ENCODE measurements around the gene TUBB4B.

Gene TUBB4B

GRCh38 chr9:137247135-137247915, 6.2 kb downstream of the TUBB4B start:
- H4K8ac ChIP-seq (ENCODE audit: low read depth, low read length): no peak overlapping the region
- no peaks in the 10 kb centered on the region for H3K27me3 ChIP-seq (ENCODE audit: insufficient read depth, low read length)
- no peak overlapping the region for H3K4me3 ChIP-seq (ENCODE audit: low read depth, low read length)
- H4K12ac ChIP-seq (ENCODE audit: low read depth, low read length): no peak overlapping the region
- no CpG with 5 or more reads among the region's 20 CpGs for WGBS (ENCODE audit: extremely low coverage, insufficient coverage, insufficient read length)
- no peak overlapping the region for H3K27ac ChIP-seq (ENCODE audit: low read depth, low read length)
- H2BK5ac ChIP-seq (ENCODE audit: low read depth, low read length, poor library complexity): no peak overlapping the region
- peaks cover 8 to 15% of the 10 kb centered on the region in 2 experiments for H3K4me1 ChIP-seq (ENCODE audit: control insufficient read depth in 1 of 2, insufficient read depth in 2 of 2, low read length in 2 of 2)
- H4K91ac ChIP-seq (ENCODE audit: low read depth, low read length): no peak overlapping the region
- no peaks in the 10 kb centered on the region for H3K79me1 ChIP-seq (ENCODE audit: low read length)
- no peak overlapping the region for H2BK12ac ChIP-seq (ENCODE audit: low read length)
- H2AFZ ChIP-seq (ENCODE audit: insufficient read depth, low read length, poor library complexity): no peak overlapping the region
- H2AK5ac ChIP-seq (ENCODE audit: low read length): no peak overlapping the region
- H3K18ac ChIP-seq (ENCODE audit: low read length): no peak overlapping the region
- H3K9me3 ChIP-seq (ENCODE audit: insufficient read depth, low read depth, low read length): peaks cover 4% of the 10 kb centered on the region
- H3K23ac ChIP-seq (ENCODE audit: low read length): no peak overlapping the region
- H3K14ac ChIP-seq (ENCODE audit: low read length): no peak overlapping the region
- H2BK120ac ChIP-seq (ENCODE audit: insufficient read depth, low read length, poor library complexity): no peak overlapping the region
- H3K36me3 ChIP-seq (ENCODE audit: control insufficient read depth in 1 of 2, insufficient read depth in 2 of 2, low read length in 2 of 2): peaks cover 17 to 18% of the 10 kb centered on the region in 2 experiments
- no peak overlapping the region for H3K9ac ChIP-seq (ENCODE audit: low read length)
- H3K4me2 ChIP-seq (ENCODE audit: low read length): no peak overlapping the region
- H3K4ac ChIP-seq (ENCODE audit: low read depth, low read length): no peak overlapping the region
- DNase-seq: no peak
- H3K79me2 ChIP-seq (ENCODE audit: control insufficient read depth, insufficient read depth, low read length, poor library complexity): no peaks in the 10 kb centered on the region

GRCh38 chr9:137247916-137248175, 6.8 kb downstream of the TUBB4B start:
- Histone ChIP-seq H3K23ac (ENCODE audit: low read length) (no peak overlapping the region), H4K12ac (ENCODE audit: low read depth, low read length) (no peak overlapping the region), H4K8ac (ENCODE audit: low read depth, low read length) (no peak overlapping the region), H3K4me2 (ENCODE audit: low read length) (no peak overlapping the region), H3K4me1 (ENCODE audit: control insufficient read depth in 1 of 2, insufficient read depth in 2 of 2, low read length in 2 of 2) (peaks cover 3 to 10% of the 10 kb centered on the region in 2 experiments), H2BK12ac (ENCODE audit: low read length) (no peak overlapping the region), H2AK5ac (ENCODE audit: low read length) (no peak overlapping the region), H3K4me3 (ENCODE audit: low read depth, low read length) (no peak overlapping the region), H3K36me3 (ENCODE audit: control insufficient read depth in 1 of 2, insufficient read depth in 2 of 2, low read length in 2 of 2) (peaks cover 12% of the 10 kb centered on the region in 2 experiments), H3K27ac (ENCODE audit: low read depth, low read length) (no peak overlapping the region), H3K27me3 (ENCODE audit: insufficient read depth, low read length) (no peaks in the 10 kb centered on the region), H3K9ac (ENCODE audit: low read length) (no peak overlapping the region), H2BK120ac (ENCODE audit: insufficient read depth, low read length, poor library complexity) (no peak overlapping the region), H2AFZ (ENCODE audit: insufficient read depth, low read length, poor library complexity) (no peak overlapping the region), H2BK5ac (ENCODE audit: low read depth, low read length, poor library complexity) (no peak overlapping the region), H4K91ac (ENCODE audit: low read depth, low read length) (no peak overlapping the region), H3K79me2 (ENCODE audit: control insufficient read depth, insufficient read depth, low read length, poor library complexity) (no peaks in the 10 kb centered on the region), H3K14ac (ENCODE audit: low read length) (no peak overlapping the region), H3K18ac (ENCODE audit: low read length) (no peak overlapping the region), H3K9me3 (ENCODE audit: insufficient read depth, low read depth, low read length) (peaks cover 4% of the 10 kb centered on the region), H3K4ac (ENCODE audit: low read depth, low read length) (no peak overlapping the region), H3K79me1 (ENCODE audit: low read length) (no peaks in the 10 kb centered on the region)
- no CpG with 5 or more reads among the region's 6 CpGs for WGBS (ENCODE audit: extremely low coverage, insufficient coverage, insufficient read length)
- DNase-seq: no peak

GRCh38 chr9:137250329-137251193, 9.5 kb downstream of the TUBB4B start:
- H2AFZ ChIP-seq (ENCODE audit: insufficient read depth, low read length, poor library complexity): no peak overlapping the region
- H3K4ac ChIP-seq (ENCODE audit: low read depth, low read length): no peak overlapping the region
- no peak overlapping the region for H3K23ac ChIP-seq (ENCODE audit: low read length)
- no peak overlapping the region for H3K18ac ChIP-seq (ENCODE audit: low read length)
- peaks cover 8% of the 10 kb centered on the region for H3K79me2 ChIP-seq (ENCODE audit: control insufficient read depth, insufficient read depth, low read length, poor library complexity)
- peaks cover 6 to 8% of the 10 kb centered on the region in 2 experiments for H3K4me1 ChIP-seq (ENCODE audit: control insufficient read depth in 1 of 2, insufficient read depth in 2 of 2, low read length in 2 of 2)
- H3K9me3 ChIP-seq (ENCODE audit: insufficient read depth, low read depth, low read length): peaks cover 2% of the 10 kb centered on the region
- no peak overlapping the region for H3K27ac ChIP-seq (ENCODE audit: low read depth, low read length)
- H4K91ac ChIP-seq (ENCODE audit: low read depth, low read length): no peak overlapping the region
- H2BK120ac ChIP-seq (ENCODE audit: insufficient read depth, low read length, poor library complexity): no peak overlapping the region
- H3K4me2 ChIP-seq (ENCODE audit: low read length): no peak overlapping the region
- H2BK12ac ChIP-seq (ENCODE audit: low read length): no peak overlapping the region
- H3K79me1 ChIP-seq (ENCODE audit: low read length): peaks cover 10% of the 10 kb centered on the region
- no peak overlapping the region for H4K8ac ChIP-seq (ENCODE audit: low read depth, low read length)
- no peaks in the 10 kb centered on the region for H3K27me3 ChIP-seq (ENCODE audit: insufficient read depth, low read length)
- no peak for DNase-seq
- no peak overlapping the region for H2AK5ac ChIP-seq (ENCODE audit: low read length)
- no peak overlapping the region for H3K9ac ChIP-seq (ENCODE audit: low read length)
- no peak overlapping the region for H4K12ac ChIP-seq (ENCODE audit: low read depth, low read length)
- no peaks in the 10 kb centered on the region for H3K36me3 ChIP-seq (ENCODE audit: control insufficient read depth in 1 of 2, insufficient read depth in 2 of 2, low read length in 2 of 2)
- WGBS (ENCODE audit: extremely low coverage, insufficient coverage, insufficient read length): no CpG with 5 or more reads among the region's 18 CpGs
- H3K14ac ChIP-seq (ENCODE audit: low read length): no peak overlapping the region
- no peak overlapping the region for H3K4me3 ChIP-seq (ENCODE audit: low read depth, low read length)
- no peak overlapping the region for H2BK5ac ChIP-seq (ENCODE audit: low read depth, low read length, poor library complexity)

DNA sequence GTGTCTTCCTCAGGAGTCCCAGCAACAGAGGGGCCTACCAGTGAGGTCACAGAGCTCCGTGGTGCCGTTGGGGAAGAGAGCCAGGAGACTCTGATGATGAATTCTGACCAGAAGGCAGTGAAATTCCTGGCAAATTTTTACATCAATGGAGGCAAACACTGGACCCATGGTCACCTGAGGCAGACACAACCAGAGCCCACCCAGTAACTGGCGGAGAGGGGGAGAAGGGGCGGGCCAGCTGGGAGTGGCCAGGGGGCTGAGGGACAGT, 10.0 kb downstream of the TUBB4B start, which contains the start of gene STPG3:
Gene STPG3, plus strand, starts transcription at position 93 of the 268 bp plus-strand sequence. Its CDS starts 1 bp downstream, at position 94.
- Histone ChIP-seq H3K14ac (ENCODE audit: low read length) (no peak within 1 kb of the TSS), H2BK5ac (ENCODE audit: low read depth, low read length, poor library complexity) (no peak within 1 kb of the TSS), H3K27ac (ENCODE audit: low read depth, low read length) (no peak within 1 kb of the TSS), H2AFZ (ENCODE audit: insufficient read depth, low read length, poor library complexity) (no peak within 1 kb of the TSS), H3K4me1 (ENCODE audit: control insufficient read depth in 1 of 2, insufficient read depth in 2 of 2, low read length in 2 of 2) (peaks cover 10 to 12% of the 10 kb centered on the region in 2 experiments), H2BK12ac (ENCODE audit: low read length) (no peak within 1 kb of the TSS), H2BK120ac (ENCODE audit: insufficient read depth, low read length, poor library complexity) (no peak within 1 kb of the TSS), H2AK5ac (ENCODE audit: low read length) (no peak within 1 kb of the TSS), H3K4ac (ENCODE audit: low read depth, low read length) (no peak within 1 kb of the TSS), H3K9ac (ENCODE audit: low read length) (no peak within 1 kb of the TSS), H4K8ac (ENCODE audit: low read depth, low read length) (no peak within 1 kb of the TSS), H4K91ac (ENCODE audit: low read depth, low read length) (no peak within 1 kb of the TSS), H3K18ac (ENCODE audit: low read length) (no peak within 1 kb of the TSS), H4K12ac (ENCODE audit: low read depth, low read length) (no peak within 1 kb of the TSS), H3K27me3 (ENCODE audit: insufficient read depth, low read length) (no peaks in the 10 kb centered on the region), H3K9me3 (ENCODE audit: insufficient read depth, low read depth, low read length) (peaks cover 2% of the 10 kb centered on the region), H3K79me1 (ENCODE audit: low read length) (peaks cover 12% of the 10 kb centered on the region), H3K23ac (ENCODE audit: low read length) (no peak within 1 kb of the TSS), H3K79me2 (ENCODE audit: control insufficient read depth, insufficient read depth, low read length, poor library complexity) (peaks cover 12% of the 10 kb centered on the region), H3K4me2 (ENCODE audit: low read length) (no peak within 1 kb of the TSS), H3K4me3 (ENCODE audit: low read depth, low read length) (no peak within 1 kb of the TSS), H3K36me3 (ENCODE audit: control insufficient read depth in 1 of 2, insufficient read depth in 2 of 2, low read length in 2 of 2) (peaks cover 0 to under 1% of the 10 kb centered on the region in 2 experiments)
- no CpG with 5 or more reads among the region's 4 CpGs for WGBS (ENCODE audit: extremely low coverage, insufficient coverage, insufficient read length)
- no peak for DNase-seq
